Stimulated activated naive CD8-positive, alpha-beta T cell treated with anti-CD3 and anti-CD28 coated beads, Interleukin-15, Interleukin-2, amounts not matched to agents 100 ng/mL and 50 ng/mL, for 24 hours (primary cell): Measurements from ENCODE around the gene TMEM164.

Experiments
- H3K27ac Mint-ChIP-seq: one replicate; pipeline ENCODE4 v1.8.0; 2021; ENCODE audit warnings: mild to moderate bottlenecking, mixed read lengths
- H3K27me3 Mint-ChIP-seq: one replicate; pipeline ENCODE4 v1.8.0; 2021; ENCODE audit warnings: mixed read lengths
- H3K36me3 Mint-ChIP-seq: one replicate; pipeline ENCODE4 v1.8.0; 2021; ENCODE audit warnings: low read depth, mixed read lengths
- H3K4me1 Mint-ChIP-seq: one replicate; pipeline ENCODE4 v1.8.0; 2021; ENCODE audit warnings: low read depth, mixed read lengths
- H3K4me3 Mint-ChIP-seq: one replicate; pipeline ENCODE4 v1.8.0; 2021; ENCODE audit warnings: mild to moderate bottlenecking, mixed read lengths
- H3K9me3 Mint-ChIP-seq: one replicate; pipeline ENCODE4 v1.8.0; 2021; ENCODE audit warnings: mixed read lengths

TMEM164 gene

DNA sequence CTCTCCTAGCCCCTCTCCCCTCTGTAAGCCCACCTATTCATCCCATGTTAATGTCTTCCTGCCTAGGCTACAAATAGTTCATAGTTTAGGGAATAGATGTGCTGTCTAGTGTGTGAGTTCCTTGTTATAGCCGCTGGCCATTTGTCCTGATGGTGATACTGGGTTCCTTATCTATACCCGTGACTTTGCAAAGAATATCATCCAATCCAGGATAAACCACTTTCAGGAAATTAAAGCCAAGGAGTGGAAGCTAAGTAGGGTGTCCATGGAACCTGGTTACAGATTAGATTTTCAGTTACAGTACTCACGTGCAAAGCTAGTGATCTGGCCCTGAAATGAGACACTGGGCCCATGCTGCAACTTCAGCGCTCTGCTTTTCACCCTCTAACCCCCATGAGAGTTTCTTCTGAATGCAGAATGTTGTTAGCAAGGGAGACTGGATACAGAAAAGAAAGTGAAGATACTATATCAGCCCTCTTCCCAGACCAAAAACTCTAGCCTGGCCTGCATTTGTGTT lies 111.4 kb downstream of the TMEM164 start:
- Mint-ChIP-seq H3K4me1 (no peaks in the 10 kb centered on the region), H3K36me3 (peaks cover 16% of the 10 kb centered on the region), H3K9me3 (no peaks in the 10 kb centered on the region)

DNA sequence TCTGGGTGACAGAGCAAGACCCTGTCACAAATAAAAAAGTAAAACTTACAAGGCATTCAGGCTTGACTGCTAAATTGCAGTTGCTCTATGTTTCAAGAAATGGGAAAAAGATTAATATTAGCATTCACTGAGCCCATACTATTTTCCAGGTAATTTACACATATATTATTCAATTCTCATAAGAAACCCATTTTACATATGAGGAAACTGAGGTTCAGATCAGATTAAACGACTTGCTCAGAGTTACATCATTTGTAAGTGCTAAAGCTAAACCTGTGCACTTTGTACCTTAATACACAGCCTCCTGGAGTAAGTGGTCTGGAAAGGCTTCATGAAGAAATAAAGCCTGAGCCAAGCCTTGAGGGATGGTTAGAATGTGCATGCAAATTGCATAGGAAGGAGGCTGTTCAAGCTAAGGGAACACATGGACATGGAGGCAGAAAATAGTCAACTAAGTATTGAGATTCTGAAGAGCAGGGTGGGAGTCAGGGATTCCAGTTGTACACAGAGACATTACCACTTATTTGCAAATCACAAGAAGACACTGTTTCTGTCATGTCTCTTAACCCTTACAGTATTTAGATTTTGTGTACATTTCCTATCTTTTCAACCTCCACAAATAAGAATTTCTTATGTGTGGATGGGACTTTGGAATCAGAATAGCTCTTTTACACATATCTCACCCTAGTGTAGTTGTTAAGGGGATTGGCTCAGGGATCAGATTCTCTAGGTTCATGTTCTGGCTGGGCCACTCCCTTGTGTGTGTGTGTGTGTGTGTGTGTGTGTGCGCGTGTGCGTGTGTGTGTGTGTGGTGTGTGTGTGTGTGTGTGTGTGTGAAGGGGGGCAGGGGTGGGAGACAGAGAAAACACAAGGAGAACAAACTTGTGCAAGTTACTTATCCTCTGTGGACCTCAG lies 113.4 kb downstream of the TMEM164 start:
- Mint-ChIP-seq H3K4me3 (no peak overlapping the region), H3K9me3 (no peaks in the 10 kb centered on the region), H3K36me3 (peaks cover 27% of the 10 kb centered on the region), H3K4me1 (no peaks in the 10 kb centered on the region), H3K27ac (no peak overlapping the region), H3K27me3 (no peaks in the 10 kb centered on the region)

More for the DNA sequence above, 111.4 kb downstream of the TMEM164 start:
- Mint-ChIP-seq H3K27ac (no peak overlapping the region), H3K4me3 (no peak overlapping the region), H3K27me3 (no peaks in the 10 kb centered on the region)

DNA sequence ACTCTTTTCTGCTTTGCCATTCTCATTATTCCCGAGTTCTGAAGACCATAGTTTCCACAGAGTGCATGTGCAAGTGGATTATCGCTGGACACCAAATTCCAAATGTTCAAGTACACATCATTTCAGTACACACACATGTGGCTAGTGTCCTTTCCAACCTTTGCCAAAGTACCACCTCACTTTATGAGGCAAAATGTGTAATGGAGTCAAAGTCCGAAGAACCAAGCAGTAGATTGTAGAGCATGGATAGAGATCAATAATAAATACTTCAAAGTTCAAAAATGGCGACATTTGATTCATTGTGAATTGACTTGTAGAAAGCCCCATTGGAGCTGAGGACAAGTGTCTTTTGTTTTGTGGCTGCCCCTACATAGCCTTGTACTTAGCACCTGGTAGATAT lies 115.6 kb downstream of the TMEM164 start:
- H3K4me1 Mint-ChIP-seq, result no peaks in the 10 kb centered on the region
- no peaks in the 10 kb centered on the region for H3K9me3 Mint-ChIP-seq
- no peaks in the 10 kb centered on the region for H3K27me3 Mint-ChIP-seq
- H3K4me3 Mint-ChIP-seq, result no peak overlapping the region
- H3K36me3 Mint-ChIP-seq, result peaks cover 23% of the 10 kb centered on the region
- no peak overlapping the region for H3K27ac Mint-ChIP-seq

DNA sequence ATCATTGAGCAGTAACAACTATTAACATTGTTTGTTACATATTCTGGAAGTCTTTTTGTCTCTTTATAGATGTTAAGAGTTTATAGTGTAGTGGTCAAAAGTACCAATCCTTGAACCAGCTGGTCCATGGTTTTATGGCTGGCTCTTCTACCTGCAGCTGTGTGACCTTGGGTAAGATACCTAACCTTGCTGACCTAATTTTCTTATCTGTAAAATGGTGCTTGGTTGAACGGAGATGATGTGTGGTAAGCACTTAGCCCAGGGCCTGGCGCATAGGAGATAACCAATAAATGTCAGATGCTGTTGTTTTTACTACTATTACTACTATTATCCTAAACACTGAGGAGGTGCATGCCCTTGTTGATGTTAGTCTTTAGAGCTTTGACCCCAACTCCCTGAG lies 116.6 kb downstream of the TMEM164 start:
- H3K4me3 Mint-ChIP-seq, result no peak overlapping the region
- H3K36me3 Mint-ChIP-seq, result peaks cover 23% of the 10 kb centered on the region
- H3K4me1 Mint-ChIP-seq, result no peaks in the 10 kb centered on the region
- H3K27ac Mint-ChIP-seq, result no peak overlapping the region
- no peaks in the 10 kb centered on the region for H3K9me3 Mint-ChIP-seq
- H3K27me3 Mint-ChIP-seq, result no peaks in the 10 kb centered on the region

DNA sequence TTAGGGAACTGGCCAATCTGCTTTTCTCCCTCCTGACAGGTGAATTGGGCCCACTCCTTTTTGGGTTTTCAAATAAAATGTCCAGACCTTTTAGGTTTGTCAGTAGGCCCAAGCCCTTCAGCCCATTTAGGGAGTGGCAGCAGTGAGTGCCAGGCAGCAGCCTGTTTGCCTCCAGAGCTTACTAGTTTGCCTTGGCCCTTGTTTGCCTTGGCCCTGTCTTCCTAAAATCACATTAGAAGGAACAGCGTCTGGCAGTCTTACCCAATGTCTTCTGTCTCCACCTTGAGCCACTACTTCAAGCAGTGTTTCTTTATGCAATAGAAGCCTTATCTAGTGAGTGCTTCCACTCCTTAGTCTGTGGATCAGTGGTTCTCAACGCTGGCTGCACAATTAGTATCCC lies 117.1 kb downstream of the TMEM164 start:
- no peaks in the 10 kb centered on the region for H3K4me1 Mint-ChIP-seq

DNA sequence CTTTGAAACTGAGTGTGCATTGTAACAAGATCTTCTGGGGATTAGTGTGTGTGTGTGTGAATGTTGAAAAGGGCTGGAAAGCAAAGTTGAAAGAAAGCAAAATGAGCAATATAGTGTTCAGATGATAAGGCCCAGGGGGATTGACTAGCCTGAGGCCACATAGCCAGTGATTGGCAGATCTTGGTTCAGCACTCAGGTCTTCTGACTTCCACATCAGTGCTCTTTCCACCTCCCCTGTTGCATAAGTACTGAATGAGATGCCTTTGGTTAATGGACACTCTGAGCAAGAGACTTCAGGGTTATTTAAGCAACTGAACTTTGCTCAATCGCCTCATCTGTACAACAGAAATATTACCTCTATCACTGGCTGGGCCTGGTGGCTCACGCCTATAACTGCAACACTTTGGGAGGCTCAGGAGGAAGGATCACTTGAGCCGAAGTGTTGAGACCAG lies 120.4 kb downstream of the TMEM164 start:
- no peaks in the 10 kb centered on the region for H3K9me3 Mint-ChIP-seq
- H3K4me3 Mint-ChIP-seq, result no peak overlapping the region
- H3K4me1 Mint-ChIP-seq, result no peaks in the 10 kb centered on the region
- H3K27me3 Mint-ChIP-seq, result no peaks in the 10 kb centered on the region
- peaks cover 19% of the 10 kb centered on the region for H3K36me3 Mint-ChIP-seq
- H3K27ac Mint-ChIP-seq, result no peak overlapping the region

More for the DNA sequence above, 117.1 kb downstream of the TMEM164 start:
- Mint-ChIP-seq H3K9me3 (no peaks in the 10 kb centered on the region), H3K4me3 (no peak overlapping the region), H3K27me3 (no peaks in the 10 kb centered on the region), H3K27ac (no peak overlapping the region), H3K36me3 (peaks cover 27% of the 10 kb centered on the region)

DNA sequence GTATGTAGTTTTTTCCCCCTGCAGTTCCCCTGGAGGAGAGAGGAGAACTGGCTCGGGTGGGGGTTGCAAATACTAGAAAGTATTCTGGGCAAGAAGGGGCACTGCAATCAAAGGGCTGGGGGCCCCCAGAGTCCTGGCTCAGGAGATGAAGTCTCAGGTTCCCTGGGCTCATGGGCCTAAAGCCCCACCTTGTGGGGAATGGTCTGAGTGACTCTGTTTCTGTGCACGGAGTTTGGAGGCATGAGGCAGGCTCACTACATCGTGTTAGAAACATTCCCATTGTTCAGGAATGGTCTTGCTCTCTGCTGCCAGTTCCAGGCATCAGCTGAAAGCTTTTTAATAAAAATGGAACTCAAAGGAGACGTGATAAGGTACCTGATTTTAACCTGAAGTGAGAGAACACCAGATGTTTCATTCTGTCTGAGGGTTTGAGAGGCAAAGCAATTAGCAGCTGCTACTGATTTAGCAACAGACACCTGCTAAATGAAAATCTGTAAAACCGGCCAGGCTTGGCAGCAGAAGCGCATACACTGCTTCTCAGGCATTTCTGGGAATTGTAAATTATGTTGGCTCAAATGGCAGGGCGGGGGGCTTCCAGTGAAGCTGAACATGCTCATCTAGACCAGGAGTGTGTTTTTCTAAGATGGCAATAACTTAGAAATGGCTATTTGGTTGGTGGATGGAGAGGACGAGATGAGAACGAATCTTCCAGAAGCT lies 122.7 kb downstream of the TMEM164 start:
- Mint-ChIP-seq H3K27ac (no peak overlapping the region), H3K4me3 (no peak overlapping the region)

DNA sequence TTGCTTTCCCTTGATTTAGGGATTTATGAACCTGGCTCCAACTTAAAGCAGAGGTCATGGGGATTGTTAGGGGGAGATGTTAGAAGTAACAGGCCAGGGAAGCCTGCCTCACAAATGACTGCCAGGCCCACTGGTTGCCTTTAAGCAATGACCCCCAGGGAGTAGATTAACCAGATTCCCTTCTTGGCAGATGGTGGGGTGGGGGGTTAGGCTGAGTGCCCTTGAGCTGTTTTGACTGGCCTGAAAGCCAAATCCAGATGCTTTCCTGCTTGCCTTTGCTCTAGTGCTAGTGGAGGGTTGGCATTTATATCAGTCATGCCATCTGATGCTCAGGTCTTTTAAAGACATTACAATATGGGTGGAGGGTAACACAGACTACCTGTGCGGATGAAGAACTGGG lies 128.1 kb downstream of the TMEM164 start:
- no peaks in the 10 kb centered on the region for H3K27me3 Mint-ChIP-seq
- peaks cover 20% of the 10 kb centered on the region for H3K4me1 Mint-ChIP-seq
- no peaks in the 10 kb centered on the region for H3K36me3 Mint-ChIP-seq
- H3K4me3 Mint-ChIP-seq, result no peak overlapping the region
- H3K27ac Mint-ChIP-seq, result no peak overlapping the region
- no peaks in the 10 kb centered on the region for H3K9me3 Mint-ChIP-seq

More for the DNA sequence above, 122.7 kb downstream of the TMEM164 start:
- no peaks in the 10 kb centered on the region for H3K27me3 Mint-ChIP-seq
- no peaks in the 10 kb centered on the region for H3K9me3 Mint-ChIP-seq
- H3K36me3 Mint-ChIP-seq, result peaks cover 11% of the 10 kb centered on the region
- no peaks in the 10 kb centered on the region for H3K4me1 Mint-ChIP-seq

DNA sequence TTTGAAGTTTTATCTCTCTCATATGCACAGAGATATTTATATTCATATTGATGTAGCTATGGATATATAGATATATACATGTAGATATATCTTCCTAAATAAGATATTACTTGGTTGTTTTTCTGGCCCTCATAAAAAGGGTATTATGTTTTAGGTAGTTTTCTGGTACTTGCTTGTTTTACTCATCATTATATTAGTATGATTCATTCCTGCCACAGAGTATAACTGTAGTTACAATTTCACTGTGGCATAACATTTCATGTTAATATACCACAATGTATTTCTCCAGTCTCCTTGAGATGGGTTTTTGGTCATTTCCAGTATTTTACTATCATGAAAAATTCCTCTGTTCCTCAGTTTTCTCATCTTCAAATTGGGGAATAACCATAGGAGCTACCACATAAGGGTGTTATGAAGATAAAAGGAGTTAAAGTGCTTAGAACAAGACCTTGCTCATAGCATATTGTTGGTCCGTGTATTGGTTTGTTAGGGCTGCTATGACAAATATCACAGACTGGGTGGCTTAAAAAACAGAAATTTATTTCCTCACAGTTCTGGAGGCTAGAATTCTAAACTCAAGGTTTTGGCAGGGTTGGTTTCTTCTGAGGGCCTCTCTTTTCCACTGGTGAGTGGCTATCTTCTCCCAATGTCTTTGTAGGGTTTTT lies 129.7 kb downstream of the TMEM164 start:
- H3K4me3 Mint-ChIP-seq, result no peak overlapping the region
- H3K27me3 Mint-ChIP-seq, result no peaks in the 10 kb centered on the region
- no peak overlapping the region for H3K27ac Mint-ChIP-seq
- peaks cover 20% of the 10 kb centered on the region for H3K4me1 Mint-ChIP-seq
- no peaks in the 10 kb centered on the region for H3K36me3 Mint-ChIP-seq
- H3K9me3 Mint-ChIP-seq, result no peaks in the 10 kb centered on the region

DNA sequence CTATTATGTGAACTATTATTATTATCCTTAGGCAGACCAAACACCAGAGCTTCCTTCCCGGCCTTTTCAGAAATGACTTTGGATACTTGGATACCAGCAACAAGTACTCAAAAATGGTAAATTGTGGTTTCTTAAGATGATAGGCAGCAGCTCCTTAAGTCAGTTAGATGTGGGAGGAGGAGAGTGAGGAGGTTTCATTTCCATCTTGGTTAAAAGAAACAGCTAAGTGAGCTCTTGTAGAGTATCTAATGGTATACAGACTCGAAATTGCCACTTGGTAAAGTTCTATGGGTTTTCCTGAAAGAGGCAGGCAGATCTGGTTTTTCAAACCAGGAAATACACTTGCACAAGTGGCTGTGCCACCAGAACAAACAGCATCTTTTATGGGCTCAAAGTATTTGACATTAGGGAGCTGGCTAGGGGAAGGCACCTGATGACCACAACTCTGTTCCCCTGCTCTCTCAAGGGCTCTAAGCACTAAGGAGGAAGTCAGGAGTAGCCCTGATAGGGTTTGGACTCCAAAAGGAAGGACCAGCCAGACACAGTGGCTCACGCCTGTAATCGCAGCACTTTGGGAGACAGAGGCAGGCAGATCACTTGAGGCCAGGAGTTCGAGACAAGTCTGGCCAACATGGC lies 130.9 kb downstream of the TMEM164 start:
- Mint-ChIP-seq H3K4me3 (no peak overlapping the region), H3K27me3 (no peaks in the 10 kb centered on the region), H3K36me3 (no peaks in the 10 kb centered on the region), H3K4me1 (peaks cover 20% of the 10 kb centered on the region), H3K27ac (peak overlapping the region; percentile 49), H3K9me3 (no peaks in the 10 kb centered on the region)

DNA sequence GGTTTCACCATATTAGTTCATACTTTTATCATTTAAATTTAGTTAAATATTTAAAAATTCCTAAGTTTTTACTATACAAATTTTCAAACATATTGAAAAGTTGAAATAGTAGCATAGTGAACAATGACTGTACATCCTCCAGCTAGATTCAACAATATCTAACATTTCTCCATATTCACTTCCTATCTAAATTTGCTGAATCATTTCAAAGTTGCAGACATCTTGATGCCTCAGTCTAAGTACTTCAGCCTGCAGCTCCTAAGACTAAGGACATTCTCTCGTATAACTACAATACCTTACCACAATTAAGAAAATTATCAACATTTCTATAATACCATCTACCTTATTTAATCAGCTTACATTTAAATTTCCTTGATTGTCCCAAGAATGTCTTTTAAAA lies 132.7 kb downstream of the TMEM164 start:
- H3K4me1 Mint-ChIP-seq, result peaks cover 20% of the 10 kb centered on the region
- no peaks in the 10 kb centered on the region for H3K36me3 Mint-ChIP-seq
- no peaks in the 10 kb centered on the region for H3K9me3 Mint-ChIP-seq
- H3K27me3 Mint-ChIP-seq, result no peaks in the 10 kb centered on the region
- H3K4me3 Mint-ChIP-seq, result no peak overlapping the region
- H3K27ac Mint-ChIP-seq, result no peak overlapping the region

DNA sequence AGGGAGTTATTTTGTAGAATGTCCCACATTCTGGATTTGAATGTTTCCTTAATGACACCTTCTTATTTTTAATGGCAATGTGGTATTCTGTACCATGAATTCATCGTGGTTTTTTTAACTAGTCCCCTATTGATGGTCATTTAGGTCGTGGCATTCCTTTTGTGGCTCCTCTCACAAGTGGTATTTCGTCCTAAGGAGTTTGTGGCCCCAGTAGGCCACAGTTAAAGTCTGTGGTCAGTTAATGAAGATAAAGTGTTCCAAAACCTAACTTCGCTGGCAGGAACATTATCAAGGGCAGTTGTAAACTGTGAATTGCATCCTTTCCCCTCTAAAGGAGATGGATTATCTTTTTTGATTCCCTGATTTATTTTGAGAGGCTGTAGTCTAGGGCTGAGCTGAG lies 133.2 kb downstream of the TMEM164 start:
- peaks cover 20% of the 10 kb centered on the region for H3K4me1 Mint-ChIP-seq
- no peak overlapping the region for H3K4me3 Mint-ChIP-seq
- no peaks in the 10 kb centered on the region for H3K27me3 Mint-ChIP-seq
- H3K36me3 Mint-ChIP-seq, result no peaks in the 10 kb centered on the region
- no peak overlapping the region for H3K27ac Mint-ChIP-seq
- no peaks in the 10 kb centered on the region for H3K9me3 Mint-ChIP-seq

DNA sequence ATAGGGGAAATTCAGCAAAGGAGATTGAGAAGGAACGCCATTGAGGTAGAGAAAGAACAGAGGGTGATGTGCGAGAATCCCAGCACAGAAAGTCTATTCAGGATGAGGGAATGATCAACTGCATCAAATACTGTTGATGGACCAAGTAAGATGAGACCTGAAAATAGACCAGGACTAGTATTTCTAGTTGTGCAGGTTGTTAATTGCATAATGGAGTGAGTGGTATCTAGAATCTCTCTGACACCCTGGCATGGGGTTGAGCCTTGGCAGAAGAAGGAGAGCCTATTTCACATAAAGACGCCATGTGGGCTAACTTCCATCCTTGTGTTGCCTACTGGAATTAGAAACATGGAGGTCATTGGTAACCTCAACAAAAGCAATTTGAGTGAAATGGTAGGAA lies 135.6 kb downstream of the TMEM164 start:
- Mint-ChIP-seq H3K27ac (no peak overlapping the region), H3K4me3 (no peak overlapping the region), H3K9me3 (no peaks in the 10 kb centered on the region), H3K36me3 (no peaks in the 10 kb centered on the region), H3K4me1 (peaks cover 6% of the 10 kb centered on the region), H3K27me3 (no peaks in the 10 kb centered on the region)

DNA sequence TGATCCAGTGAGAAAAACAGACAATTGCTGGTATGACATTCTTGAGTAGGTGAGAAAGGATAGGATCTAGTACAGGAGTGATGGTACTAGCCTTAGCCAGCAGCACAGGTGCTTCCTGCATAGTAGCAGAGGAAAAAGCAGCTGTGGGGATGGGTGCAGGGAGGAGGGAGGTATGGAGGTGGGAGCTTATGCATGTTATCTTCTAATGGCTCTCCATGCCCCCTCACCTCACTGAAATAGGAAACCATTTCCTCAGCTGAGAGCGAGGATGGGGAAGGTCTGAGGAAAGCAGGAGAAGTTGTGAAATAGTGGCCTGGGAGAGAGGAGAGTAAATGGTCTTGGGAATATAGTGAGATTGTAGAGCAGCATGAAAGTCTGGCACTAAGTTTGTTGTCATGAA lies 136.3 kb downstream of the TMEM164 start:
- H3K27ac Mint-ChIP-seq, result no peak overlapping the region
- H3K9me3 Mint-ChIP-seq, result no peaks in the 10 kb centered on the region
- no peaks in the 10 kb centered on the region for H3K36me3 Mint-ChIP-seq
- H3K4me3 Mint-ChIP-seq, result no peak overlapping the region
- no peaks in the 10 kb centered on the region for H3K27me3 Mint-ChIP-seq
- H3K4me1 Mint-ChIP-seq, result no peaks in the 10 kb centered on the region
